Measurements from ENCODE around the gene TMEM125.

DNA sequence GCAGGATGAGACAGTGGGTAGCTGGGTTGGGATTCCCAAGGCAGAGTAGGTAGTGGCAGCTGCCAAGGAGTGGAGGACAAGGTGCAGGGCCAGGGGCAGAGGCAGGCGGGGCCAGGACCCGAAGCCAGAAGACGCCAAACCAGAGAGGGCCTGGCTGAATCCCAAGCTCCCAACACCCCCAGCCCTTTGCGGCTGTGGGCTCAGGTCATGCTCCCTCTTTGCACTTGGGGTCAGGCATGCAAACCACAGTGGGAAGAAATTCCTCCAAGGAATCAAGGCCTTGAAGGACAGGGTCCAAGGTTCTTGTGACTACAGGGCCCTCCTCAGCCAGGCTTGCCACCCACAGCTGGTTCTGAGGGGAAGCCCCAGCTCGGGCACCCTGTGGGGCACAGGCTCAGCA is 9.4 kb downstream of the TMEM125 start:
- TF ChIP-seq, protein P1, sequence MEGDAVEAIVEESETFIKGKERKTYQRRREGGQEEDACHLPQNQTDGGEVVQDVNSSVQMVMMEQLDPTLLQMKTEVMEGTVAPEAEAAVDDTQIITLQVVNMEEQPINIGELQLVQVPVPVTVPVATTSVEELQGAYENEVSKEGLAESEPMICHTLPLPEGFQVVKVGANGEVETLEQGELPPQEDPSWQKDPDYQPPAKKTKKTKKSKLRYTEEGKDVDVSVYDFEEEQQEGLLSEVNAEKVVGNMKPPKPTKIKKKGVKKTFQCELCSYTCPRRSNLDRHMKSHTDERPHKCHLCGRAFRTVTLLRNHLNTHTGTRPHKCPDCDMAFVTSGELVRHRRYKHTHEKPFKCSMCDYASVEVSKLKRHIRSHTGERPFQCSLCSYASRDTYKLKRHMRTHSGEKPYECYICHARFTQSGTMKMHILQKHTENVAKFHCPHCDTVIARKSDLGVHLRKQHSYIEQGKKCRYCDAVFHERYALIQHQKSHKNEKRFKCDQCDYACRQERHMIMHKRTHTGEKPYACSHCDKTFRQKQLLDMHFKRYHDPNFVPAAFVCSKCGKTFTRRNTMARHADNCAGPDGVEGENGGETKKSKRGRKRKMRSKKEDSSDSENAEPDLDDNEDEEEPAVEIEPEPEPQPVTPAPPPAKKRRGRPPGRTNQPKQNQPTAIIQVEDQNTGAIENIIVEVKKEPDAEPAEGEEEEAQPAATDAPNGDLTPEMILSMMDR (IDR thresholded peaks at IDR 0.05) = no peak
- TF ChIP-seq POLR2A (IDR thresholded peaks at IDR 0.05) = no peak
- no peak for TF ChIP-seq EP300 (IDR thresholded peaks at IDR 0.05)
